Measurements from ENCODE around the gene GTF2A2. TPM values are rescaled to one million over a fixed set of nuclear protein-coding genes. Genes with fewer than 3 reads are reported as not detected.
"Not testable (repeated sequence)": the region's sequence is repeated elsewhere in the genome, so short reads cannot be mapped to it uniquely, and the experiment has no call there.

Gene GTF2A2
- polyA plus RNA-seq, 1 donor from 2014 or later: 171 TPM

GRCh38 chr15:59646277-59646676, 11.0 kb downstream of the GTF2A2 start:
- H3K36me3 ChIP-seq (ENCODE audit: insufficient read depth, low read length): peaks cover 6% of the 10 kb centered on the region
- TF ChIP-seq TAF1 (IDR thresholded peaks at IDR 0.05; ENCODE audit: low read depth): no peak
- TF ChIP-seq POLR2AphosphoS5 (IDR thresholded peaks at IDR 0.05): no peak
- no peak for TF ChIP-seq RAD21 (conservative IDR thresholded peaks at IDR 0.05)
- TF ChIP-seq EZH2 (IDR thresholded peaks at IDR 0.05; ENCODE audit: borderline replicate concordance, insufficient read depth, low read length, poor library complexity, severe bottlenecking): no peak
- TF ChIP-seq, protein P1, sequence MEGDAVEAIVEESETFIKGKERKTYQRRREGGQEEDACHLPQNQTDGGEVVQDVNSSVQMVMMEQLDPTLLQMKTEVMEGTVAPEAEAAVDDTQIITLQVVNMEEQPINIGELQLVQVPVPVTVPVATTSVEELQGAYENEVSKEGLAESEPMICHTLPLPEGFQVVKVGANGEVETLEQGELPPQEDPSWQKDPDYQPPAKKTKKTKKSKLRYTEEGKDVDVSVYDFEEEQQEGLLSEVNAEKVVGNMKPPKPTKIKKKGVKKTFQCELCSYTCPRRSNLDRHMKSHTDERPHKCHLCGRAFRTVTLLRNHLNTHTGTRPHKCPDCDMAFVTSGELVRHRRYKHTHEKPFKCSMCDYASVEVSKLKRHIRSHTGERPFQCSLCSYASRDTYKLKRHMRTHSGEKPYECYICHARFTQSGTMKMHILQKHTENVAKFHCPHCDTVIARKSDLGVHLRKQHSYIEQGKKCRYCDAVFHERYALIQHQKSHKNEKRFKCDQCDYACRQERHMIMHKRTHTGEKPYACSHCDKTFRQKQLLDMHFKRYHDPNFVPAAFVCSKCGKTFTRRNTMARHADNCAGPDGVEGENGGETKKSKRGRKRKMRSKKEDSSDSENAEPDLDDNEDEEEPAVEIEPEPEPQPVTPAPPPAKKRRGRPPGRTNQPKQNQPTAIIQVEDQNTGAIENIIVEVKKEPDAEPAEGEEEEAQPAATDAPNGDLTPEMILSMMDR (IDR thresholded peaks at IDR 0.05; ENCODE audit: poor library complexity, severe bottlenecking): no peak
- no peak for TF ChIP-seq EP300 (conservative IDR thresholded peaks at IDR 0.05; ENCODE audit: poor library complexity, severe bottlenecking)
- TF ChIP-seq SMC3 (conservative IDR thresholded peaks at IDR 0.05; ENCODE audit: poor library complexity): no peak
- TF ChIP-seq MXI1 (conservative IDR thresholded peaks at IDR 0.05; ENCODE audit: poor library complexity, severe bottlenecking): no peak
- TF ChIP-seq REST (IDR thresholded peaks at IDR 0.05; ENCODE audit: borderline replicate concordance): no peak

DNA sequence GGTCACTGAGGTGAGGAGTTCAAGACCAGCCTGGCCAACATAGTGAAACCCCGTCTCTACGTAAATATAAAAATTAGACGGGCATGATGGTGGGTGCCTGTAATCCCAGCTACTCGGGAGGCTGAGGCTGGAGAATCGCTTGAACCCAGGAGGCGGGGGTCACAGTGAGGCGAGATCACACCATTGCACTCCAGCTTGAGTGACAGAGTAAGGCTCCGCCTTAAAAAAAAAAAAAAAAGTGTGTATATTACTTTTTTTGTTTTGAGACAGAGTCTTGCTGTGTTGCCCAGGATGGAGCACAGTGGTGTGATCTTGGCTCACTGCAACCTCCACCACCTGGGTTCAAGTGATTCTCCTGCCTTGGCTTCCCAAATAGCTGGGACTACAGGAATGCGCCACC, 11.5 kb downstream of the GTF2A2 start:
- not testable (repeated sequence) for H3K27me3 ChIP-seq (ENCODE audit: insufficient read depth, low read depth, low read length); H2AFZ ChIP-seq (ENCODE audit: low read depth, low read length); H3K9ac ChIP-seq (ENCODE audit: low read length); H3K79me2 ChIP-seq (replicated peaks; ENCODE audit: insufficient read depth, low read length); H3K4me2 ChIP-seq (ENCODE audit: low read length); H3K4me3 ChIP-seq (ENCODE audit: low read length); H3K27ac ChIP-seq (ENCODE audit: low read length); H4K20me1 ChIP-seq (ENCODE audit: insufficient read depth); H3K9me2 ChIP-seq (ENCODE audit: insufficient read depth, low read length); H3K36me3 ChIP-seq (ENCODE audit: insufficient read depth, low read length); H3F3A ChIP-seq (ENCODE audit: insufficient read depth, low read length, poor library complexity, severe bottlenecking); H3K9me3 ChIP-seq (ENCODE audit: low read length)

More at GRCh38 chr15:59646277-59646676, 11.0 kb downstream of the GTF2A2 start:
- Histone ChIP-seq H4K20me1 (ENCODE audit: insufficient read depth) (no peaks in the 10 kb centered on the region), H3K4me2 (ENCODE audit: low read length) (no peak overlapping the region), H3K9ac (ENCODE audit: low read length) (no peak overlapping the region), H3F3A (ENCODE audit: insufficient read depth, low read length, poor library complexity, severe bottlenecking) (no peaks in the 10 kb centered on the region), H3K27me3 (ENCODE audit: insufficient read depth, low read depth, low read length) (no peaks in the 10 kb centered on the region), H3K9me2 (ENCODE audit: insufficient read depth, low read length) (no peaks in the 10 kb centered on the region), H2AFZ (ENCODE audit: low read depth, low read length) (no peak overlapping the region), H3K4me3 (ENCODE audit: low read length) (no peak overlapping the region), H3K79me2 (replicated peaks; ENCODE audit: insufficient read depth, low read length) (no peaks in the 10 kb centered on the region), H3K27ac (ENCODE audit: low read length) (no peak overlapping the region), H3K9me3 (ENCODE audit: low read length) (no peaks in the 10 kb centered on the region)

- Histone ChIP-seq H3F3A (ENCODE audit: insufficient read depth, low read length, poor library complexity, severe bottlenecking) (no peaks in the 10 kb centered on the region), H3K9ac (ENCODE audit: low read length) (no peak overlapping the region), H3K9me3 (ENCODE audit: low read length) (no peaks in the 10 kb centered on the region), H4K20me1 (ENCODE audit: insufficient read depth) (no peaks in the 10 kb centered on the region), H3K79me2 (replicated peaks; ENCODE audit: insufficient read depth, low read length) (no peaks in the 10 kb centered on the region), H2AFZ (ENCODE audit: low read depth, low read length) (no peak overlapping the region), H3K4me2 (ENCODE audit: low read length) (no peak overlapping the region), H3K27ac (ENCODE audit: low read length) (no peak overlapping the region), H3K4me3 (ENCODE audit: low read length) (no peak overlapping the region), H3K36me3 (ENCODE audit: insufficient read depth, low read length) (peaks cover 6% of the 10 kb centered on the region), H3K9me2 (ENCODE audit: insufficient read depth, low read length) (no peaks in the 10 kb centered on the region), H3K27me3 (ENCODE audit: insufficient read depth, low read depth, low read length) (no peaks in the 10 kb centered on the region)
- TF ChIP-seq EP300 (conservative IDR thresholded peaks at IDR 0.05; ENCODE audit: poor library complexity, severe bottlenecking) (no peak), REST (IDR thresholded peaks at IDR 0.05; ENCODE audit: borderline replicate concordance) (no peak), POLR2AphosphoS5 (IDR thresholded peaks at IDR 0.05) (no peak), SMC3 (conservative IDR thresholded peaks at IDR 0.05; ENCODE audit: poor library complexity) (no peak), MXI1 (conservative IDR thresholded peaks at IDR 0.05; ENCODE audit: poor library complexity, severe bottlenecking) (no peak), RAD21 (conservative IDR thresholded peaks at IDR 0.05) (no peak), TAF1 (IDR thresholded peaks at IDR 0.05; ENCODE audit: low read depth) (no peak), EZH2 (IDR thresholded peaks at IDR 0.05; ENCODE audit: borderline replicate concordance, insufficient read depth, low read length, poor library complexity, severe bottlenecking) (no peak)
- TF ChIP-seq, protein P1 (IDR thresholded peaks at IDR 0.05; ENCODE audit: poor library complexity, severe bottlenecking): no peak
Observed at GRCh38 chr15:59644756-59645155, 12.6 kb downstream of the GTF2A2 start.

All from neural cell (in vitro differentiated cells).